ENCODE results near the gene NEDD9.

Gene NEDD9

GRCh38 chr6:11197850-11198249 lies 34.6 kb downstream of the NEDD9 start:
- DNase-seq: no peak

DNA sequence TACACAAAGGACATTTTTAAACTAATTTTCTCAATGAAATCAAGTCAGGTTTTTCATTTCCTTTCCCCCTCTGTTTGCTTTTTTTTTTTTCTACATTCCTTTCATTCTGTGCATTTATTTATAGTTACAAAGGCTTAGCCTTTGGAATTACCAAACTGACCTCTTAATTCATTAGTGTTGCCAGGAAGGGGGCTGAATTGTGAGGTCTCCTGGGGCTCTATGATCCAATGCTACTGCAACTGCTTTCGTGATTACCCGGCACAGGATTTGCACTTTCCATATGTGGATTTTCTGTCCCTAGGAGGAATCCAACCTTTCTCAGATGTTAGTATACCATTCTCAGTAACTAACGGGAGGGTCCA lies 35.3 kb downstream of the NEDD9 start:
- no peak for DNase-seq

- DNase-seq: no peak
These were observed 35.8 kb downstream of the NEDD9 start for GRCh38 chr6:11196511-11197174.

GRCh38 chr6:11194356-11195218 lies 37.9 kb downstream of the NEDD9 start:
- no peak for DNase-seq

- no peak for DNase-seq
These were observed 39.0 kb downstream of the NEDD9 start for GRCh38 chr6:11193434-11193833.

DNA sequence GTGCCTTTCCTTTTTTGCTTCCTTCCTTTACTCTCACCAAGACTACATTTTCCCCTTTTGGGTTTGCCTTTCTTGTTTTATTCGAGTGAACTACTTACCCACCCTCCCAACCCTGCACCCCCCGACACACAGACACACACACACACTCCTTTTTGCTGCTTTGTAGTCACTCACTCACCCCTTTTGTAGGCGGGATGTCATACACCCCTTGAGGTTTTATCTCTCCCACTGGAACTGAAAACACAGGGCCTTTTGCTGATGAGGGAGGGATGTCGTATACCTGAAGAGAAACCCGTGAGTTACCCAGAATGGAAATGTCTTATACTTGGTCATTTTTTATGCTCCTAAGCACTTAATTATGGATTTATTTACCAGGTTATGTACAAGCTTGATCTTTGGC lies 40.3 kb downstream of the NEDD9 start:
- no peak for DNase-seq

GRCh38 chr6:11190625-11191245 lies 41.7 kb downstream of the NEDD9 start:
- no peak for DNase-seq

GRCh38 chr6:11189865-11190624 lies 42.4 kb downstream of the NEDD9 start:
- no peak for DNase-seq

GRCh38 chr6:11188161-11188915 lies 44.1 kb downstream of the NEDD9 start:
- no peak for DNase-seq

GRCh38 chr6:11187301-11187700 lies 45.2 kb downstream of the NEDD9 start:
- no peak for DNase-seq

- DNase-seq: no peak
These were observed 47.1 kb downstream of the NEDD9 start for GRCh38 chr6:11185204-11185842.

DNA sequence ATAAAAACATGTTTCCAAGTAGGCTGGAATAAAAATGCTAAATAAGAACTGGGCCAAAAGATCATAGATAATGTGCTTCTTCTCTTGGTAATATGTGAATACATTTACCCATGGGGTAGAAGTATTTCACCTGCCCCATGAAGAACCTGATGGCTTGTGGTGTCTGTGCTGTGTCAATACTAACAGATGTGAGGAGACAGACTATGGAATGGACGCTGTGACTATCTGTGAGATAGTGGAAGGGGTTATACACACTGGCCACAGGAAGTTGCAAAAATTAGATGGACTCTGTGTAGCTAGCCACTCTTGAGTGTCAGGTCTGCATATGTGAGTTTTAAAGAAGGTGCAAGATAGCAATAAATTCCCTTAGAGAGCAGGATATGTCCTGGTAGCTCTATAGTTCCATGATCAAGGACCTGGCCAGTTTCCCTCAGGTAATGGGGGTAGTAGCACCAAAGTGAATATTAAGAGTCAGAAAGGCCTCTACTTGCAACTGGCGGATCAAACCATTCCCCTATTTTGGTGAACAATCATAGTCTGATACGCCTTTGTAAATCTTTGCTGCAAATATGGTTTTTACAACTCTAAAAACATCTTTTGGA lies 48.6 kb downstream of the NEDD9 start:
- DNase-seq: no peak

DNA sequence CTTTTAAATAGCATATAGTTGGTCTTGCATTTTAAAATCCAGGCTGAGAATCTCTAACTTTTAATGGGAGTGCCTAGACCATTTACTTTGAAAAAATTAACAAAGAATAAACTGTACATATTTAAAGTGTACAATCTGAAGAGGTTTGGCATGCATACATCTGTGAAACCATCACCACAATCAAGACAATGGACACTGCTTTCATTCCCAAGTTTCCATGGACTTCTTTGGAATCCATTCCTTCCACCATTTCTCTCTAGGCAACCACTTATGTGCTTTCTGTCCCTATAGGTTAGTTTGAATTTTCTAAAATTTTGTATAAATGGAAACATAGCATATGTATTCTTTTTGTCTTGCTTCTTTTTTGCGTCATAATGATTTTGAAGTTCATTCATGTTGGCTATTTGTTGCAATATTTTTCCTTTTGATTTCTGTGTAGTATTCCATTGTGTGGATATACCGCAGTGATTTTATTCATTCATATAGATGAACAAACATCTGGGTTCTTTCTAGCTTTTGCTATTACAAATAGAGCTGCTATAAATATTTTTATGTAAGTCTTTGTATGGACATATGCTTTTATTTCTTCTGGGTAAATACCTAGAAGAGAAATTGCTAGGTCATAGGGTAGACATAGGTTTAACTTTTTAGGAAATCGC lies 50.9 kb downstream of the NEDD9 start:
- DNase-seq: no peak

GRCh38 chr6:11179419-11180202 lies 52.9 kb downstream of the NEDD9 start:
- no peak for DNase-seq

GRCh38 chr6:11179088-11179418 lies 53.4 kb downstream of the NEDD9 start:
- DNase-seq: no peak

DNA sequence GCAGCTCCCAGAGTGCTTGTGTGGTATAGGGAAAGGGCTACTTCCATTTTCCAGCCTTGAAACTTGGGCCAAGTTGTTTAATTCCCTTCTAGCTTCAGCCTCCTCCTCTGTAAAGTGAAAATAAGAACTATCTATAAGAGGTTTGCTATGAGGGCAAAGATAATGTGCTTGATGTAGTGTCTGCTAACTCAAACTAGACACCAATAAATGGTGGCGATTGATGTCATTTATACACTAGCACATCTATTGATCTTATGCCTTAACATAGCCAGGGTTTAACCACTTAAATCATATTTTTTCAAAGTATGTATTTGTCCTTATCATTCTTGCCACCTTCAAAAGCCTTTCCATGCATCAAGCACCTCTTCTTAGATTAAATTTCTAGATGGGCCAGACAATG lies 55.2 kb downstream of the NEDD9 start:
- no peak for DNase-seq

GRCh38 chr6:11174242-11174611 lies 58.2 kb downstream of the NEDD9 start:
- DNase-seq: no peak

- peak; percentile 79 for DNase-seq
These were observed 59.8 kb downstream of the NEDD9 start for GRCh38 chr6:11172501-11173327.

DNA sequence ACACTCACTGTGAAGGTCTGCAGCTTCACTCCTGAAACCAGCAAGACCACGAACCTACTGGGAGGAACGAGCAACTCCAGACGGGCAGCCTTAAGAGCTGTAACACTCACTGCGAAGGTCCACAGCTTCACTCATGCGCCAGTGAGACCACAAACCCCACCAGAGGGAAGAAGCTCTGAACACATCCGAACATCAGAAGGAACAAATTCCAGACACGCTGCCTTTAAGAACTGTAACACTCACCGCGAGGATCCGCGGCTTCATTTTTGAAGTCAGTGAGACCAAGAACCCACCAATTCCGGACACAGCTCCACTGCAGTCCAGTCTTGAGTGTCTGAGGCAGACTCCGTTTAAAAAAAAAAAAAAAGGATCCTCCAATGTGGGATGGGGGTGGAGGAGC lies 60.5 kb downstream of the NEDD9 start:
- no peak for DNase-seq
